OCI-M2 (cell line): Measurements from ENCODE around the gene SLC44A2.

Source experiments
- DNase-seq: peaks from one replicate; lab custom pipeline; 2025; ENCODE audit not compliant: unreplicated experiment; lab: John Stamatoyannopoulos, UW

The SLC44A2 gene

GRCh38 chr19:10680545-10681135, 55.3 kb downstream of the SLC44A2 start:
- DNase-seq = no peak

GRCh38 chr19:10681658-10682057, 56.3 kb downstream of the SLC44A2 start:
- no peak for DNase-seq

GRCh38 chr19:10682397-10683063, 57.2 kb downstream of the SLC44A2 start:
- DNase-seq = no peak

GRCh38 chr19:10683064-10683426, 57.7 kb downstream of the SLC44A2 start:
- no peak for DNase-seq

GRCh38 chr19:10683582-10683981, 58.2 kb downstream of the SLC44A2 start:
- no peak for DNase-seq

GRCh38 chr19:10685210-10685609, 59.9 kb downstream of the SLC44A2 start:
- DNase-seq = no peak

- no peak for DNase-seq
These were observed 60.8 kb downstream of the SLC44A2 start for GRCh38 chr19:10686193-10686592.

DNA sequence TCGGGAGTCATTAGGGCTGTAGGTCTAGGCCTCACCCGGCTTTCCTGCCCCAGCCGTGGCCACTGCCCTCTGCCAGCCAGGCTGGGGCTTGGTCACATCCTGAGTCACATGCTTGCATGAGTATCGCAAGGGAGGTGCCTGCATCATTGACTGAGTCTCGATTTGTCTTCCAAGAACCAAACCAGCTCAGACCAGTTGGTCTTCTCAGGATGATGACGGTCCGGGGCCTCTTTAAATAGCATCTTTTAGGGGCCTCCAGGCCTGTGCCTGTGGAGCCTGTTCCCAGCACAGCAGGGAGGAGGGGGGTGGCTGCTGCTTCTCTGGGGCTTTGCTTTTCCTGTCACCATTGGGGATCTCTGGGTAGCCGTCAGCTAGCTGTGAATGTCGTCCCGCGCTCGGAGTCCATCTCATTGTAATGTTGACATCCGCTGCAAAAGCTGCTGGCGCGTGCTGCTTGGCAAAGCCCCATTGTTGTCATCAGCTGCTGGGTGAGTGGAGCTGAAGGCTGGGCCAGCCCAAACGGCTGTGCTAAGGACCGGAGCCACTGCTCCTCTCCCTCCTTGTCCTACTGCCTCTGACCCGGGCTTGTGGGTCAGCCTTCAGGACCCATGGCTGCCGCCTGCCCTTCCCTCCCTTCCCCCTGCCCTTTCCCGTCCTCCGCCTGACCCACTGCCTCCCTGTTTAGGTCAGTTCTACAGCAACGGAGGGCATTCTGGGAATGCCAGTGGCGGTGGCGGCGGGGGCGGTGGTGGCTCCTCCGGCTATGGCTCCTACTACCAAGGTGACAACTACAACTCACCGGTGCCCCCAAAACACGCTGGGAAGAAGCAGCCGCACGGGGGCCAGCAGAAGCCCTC, 61.5 kb downstream of the SLC44A2 start:
- no peak for DNase-seq

GRCh38 chr19:10687518-10688288, 62.4 kb downstream of the SLC44A2 start:
- no peak for DNase-seq

- no peak for DNase-seq
These were observed 63.4 kb downstream of the SLC44A2 start for GRCh38 chr19:10688545-10689280.

GRCh38 chr19:10690341-10690781, 65.0 kb downstream of the SLC44A2 start:
- no peak for DNase-seq

DNA sequence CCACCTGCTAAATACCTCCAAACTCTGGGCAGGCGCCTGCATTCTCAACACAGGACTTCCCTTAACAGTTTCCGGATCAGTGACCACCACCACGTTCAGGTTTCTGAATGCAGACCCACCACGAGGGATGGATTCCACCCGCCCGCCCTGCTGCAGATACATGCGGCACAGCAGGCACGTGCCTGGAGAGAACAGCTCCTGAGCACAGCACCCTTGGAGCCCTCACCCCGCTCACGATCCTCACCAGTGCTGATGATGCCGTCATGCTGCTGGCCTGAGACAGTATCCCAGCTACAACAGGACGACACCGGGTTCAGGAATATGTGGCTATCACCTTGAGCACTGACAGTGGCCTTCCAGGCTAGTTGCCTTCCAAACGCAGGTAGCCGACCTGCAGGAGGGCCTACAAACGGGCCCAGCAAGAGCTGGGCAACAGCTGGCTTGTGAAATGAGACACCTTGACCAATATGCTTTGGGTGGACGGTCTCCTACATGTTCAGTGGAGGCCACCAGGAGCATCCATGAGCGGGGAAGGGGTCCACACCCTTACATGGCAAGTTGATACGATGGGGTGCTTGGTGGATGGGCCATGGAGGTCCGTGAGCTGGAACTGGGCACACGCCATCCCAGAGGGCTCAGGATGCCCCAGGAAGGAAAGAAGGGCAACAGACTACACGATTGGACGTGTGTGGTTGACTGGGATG, 66.0 kb downstream of the SLC44A2 start:
- no peak for DNase-seq

DNA sequence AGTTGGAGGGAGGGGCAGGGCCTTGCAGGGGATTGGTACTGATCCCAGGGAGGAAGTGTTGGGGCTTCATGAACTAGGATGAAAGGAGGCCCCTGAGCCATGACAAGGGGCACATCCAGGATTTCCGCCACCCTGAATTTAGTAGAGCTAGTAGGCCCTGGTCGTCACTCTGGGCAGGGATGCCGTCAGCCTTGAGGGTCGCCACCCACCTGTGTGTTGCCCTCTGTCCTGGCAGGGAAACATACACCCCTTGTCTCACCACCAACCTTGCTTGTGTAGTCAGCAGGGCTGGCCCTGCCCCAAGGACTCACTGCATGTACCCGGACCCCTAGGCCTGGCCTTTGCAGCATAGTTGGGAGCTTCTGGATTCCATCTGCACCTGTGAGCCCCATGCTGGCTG, 66.5 kb downstream of the SLC44A2 start:
- no peak for DNase-seq

DNA sequence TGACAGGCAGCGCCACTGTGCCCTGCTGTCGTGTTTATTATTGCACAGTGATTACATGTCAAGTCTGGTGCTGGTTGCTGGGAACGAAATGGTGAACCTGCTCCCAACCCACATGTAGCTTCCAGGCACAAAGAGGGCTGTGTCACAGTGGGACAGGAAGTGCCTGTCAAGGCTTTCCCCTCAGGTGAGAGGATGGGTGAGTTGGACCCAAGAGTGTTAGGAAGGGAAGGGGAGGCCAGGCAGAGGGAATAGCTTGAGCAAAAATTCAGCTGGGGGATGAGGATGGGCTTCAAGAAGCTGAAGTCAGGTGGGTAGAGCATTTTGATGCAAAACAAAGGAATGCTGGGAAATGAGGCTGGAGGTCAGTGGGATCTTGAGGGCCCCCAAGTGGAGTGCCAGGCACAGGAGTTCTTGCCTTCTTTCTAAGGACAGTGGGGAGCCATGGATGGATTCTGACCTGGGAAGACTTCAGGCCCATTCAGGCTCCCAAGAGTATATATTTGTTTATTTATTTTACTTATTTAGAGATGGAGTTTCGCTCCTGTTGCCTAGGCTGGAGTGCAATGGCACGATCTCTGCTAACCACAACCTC, 67.4 kb downstream of the SLC44A2 start:
- no peak for DNase-seq
